H9 (cell line): ENCODE data around the gene TNPO2. TPM values are rescaled to one million over a fixed set of nuclear protein-coding genes. Genes with fewer than 3 reads are reported as not detected.
A peak's percentile ranks its signal among the peaks of the same experiment; 100 is the strongest.

Experiments
- DNase-seq: peaks from one replicate; pipeline ENCODE4 v3.0.0-alpha.2; 2017
- H2AFZ ChIP-seq: one replicate; pipeline ENCODE4 v1.6.1; 2013; ENCODE audit warnings: mild to moderate bottlenecking, low read length, control low read depth, moderate library complexity
- H2AK5ac ChIP-seq: 2 replicates; pipeline ENCODE4 v1.6.1; 2013; ENCODE audit warnings: low read length, control low read depth, mixed read lengths; ENCODE audit not compliant: insufficient read length
- H2BK120ac ChIP-seq: one replicate; pipeline ENCODE4 v1.6.1; 2013; ENCODE audit warnings: low read depth, mild to moderate bottlenecking, low read length, control low read depth, inconsistent platforms; ENCODE audit not compliant: poor library complexity, severe bottlenecking
- H2BK12ac ChIP-seq: 2 replicates; pipeline ENCODE4 v1.6.1; 2013; ENCODE audit warnings: low read length, control low read depth, mixed read lengths, low read depth; ENCODE audit not compliant: insufficient read length
- H2BK15ac ChIP-seq: 2 replicates; pipeline ENCODE4 v1.6.1; 2013; ENCODE audit warnings: low read depth, low read length, control low read depth
- H2BK20ac ChIP-seq: one replicate; pipeline ENCODE4 v1.6.1; 2013; ENCODE audit warnings: low read depth, mild to moderate bottlenecking, low read length, control low read depth, inconsistent platforms; ENCODE audit not compliant: poor library complexity, severe bottlenecking
- H2BK5ac ChIP-seq: 2 replicates; pipeline ENCODE4 v1.6.1; 2013; ENCODE audit warnings: low read length, control low read depth, mixed read lengths; ENCODE audit not compliant: insufficient read length
- H3K14ac ChIP-seq: 2 replicates; pipeline ENCODE4 v1.6.1; 2013; ENCODE audit warnings: low read length, control low read depth; ENCODE audit not compliant: insufficient read depth
- H3K18ac ChIP-seq: 2 replicates; pipeline ENCODE4 v1.6.1; 2013; ENCODE audit warnings: low read depth, mild to moderate bottlenecking, mixed read lengths, low read length, control low read depth; ENCODE audit not compliant: insufficient read length
- H3K23ac ChIP-seq: 2 replicates; pipeline ENCODE4 v1.6.1; 2013; ENCODE audit warnings: low read length, control low read depth, mixed read lengths, low read depth; ENCODE audit not compliant: insufficient read length
- H3K23me2 ChIP-seq: 2 replicates; pipeline ENCODE4 v1.6.1; 2013; ENCODE audit warnings: low read depth, mild to moderate bottlenecking, mixed read lengths, low read length, control low read depth; ENCODE audit not compliant: insufficient read length, poor library complexity, severe bottlenecking
- H3K27ac ChIP-seq: 2 replicates; pipeline ENCODE4 v1.5.1; 2013; ENCODE audit warnings: low read length, control low read depth, mixed read lengths, low read depth; ENCODE audit not compliant: insufficient read length
- H3K27me3 ChIP-seq: 2 replicates; pipeline ENCODE4 v1.6.1; 2013; ENCODE audit warnings: low read length, control low read depth, inconsistent platforms; ENCODE audit not compliant: insufficient read depth
- H3K4ac ChIP-seq: 2 replicates; pipeline ENCODE4 v1.6.1; 2013; ENCODE audit warnings: low read depth, mild to moderate bottlenecking, control low read depth, inconsistent platforms, low read length, moderate library complexity
- H3K4me1 ChIP-seq: 2 replicates; pipeline ENCODE4 v1.6.1; 2013; ENCODE audit warnings: low read length, control low read depth, inconsistent platforms; ENCODE audit not compliant: insufficient read depth
- H3K4me2 ChIP-seq: 2 replicates; pipeline ENCODE4 v1.6.1; 2013; ENCODE audit warnings: low read length, control low read depth, mixed read lengths; ENCODE audit not compliant: insufficient read length, insufficient read depth
- H3K56ac ChIP-seq: 2 replicates; pipeline ENCODE4 v1.6.1; 2013; ENCODE audit warnings: low read depth, mild to moderate bottlenecking, mixed read lengths, low read length, control low read depth; ENCODE audit not compliant: insufficient read length
- H3K79me1 ChIP-seq: 2 replicates; pipeline ENCODE4 v1.6.1; 2013; ENCODE audit warnings: low read depth, mild to moderate bottlenecking, moderate library complexity, low read length, control low read depth, inconsistent platforms; ENCODE audit not compliant: insufficient read depth, poor library complexity, severe bottlenecking
- H3K79me2 ChIP-seq: 2 replicates; pipeline ENCODE4 v1.6.1; 2013; ENCODE audit warnings: low read length, control low read depth, inconsistent platforms; ENCODE audit not compliant: insufficient read depth
- H3K9ac ChIP-seq: 2 replicates; pipeline ENCODE4 v1.6.1; 2013; ENCODE audit warnings: low read length, control low read depth, mixed read lengths; ENCODE audit not compliant: insufficient read length; ENCODE audit errors: extremely low read depth
- H3K9me3 ChIP-seq: one replicate; pipeline ENCODE4 v1.6.1; 2013; ENCODE audit warnings: low read depth, low read length, inconsistent platforms; ENCODE audit not compliant: control insufficient read depth
- H3T11ph ChIP-seq: one replicate; pipeline ENCODE4 v1.6.1; 2013; ENCODE audit warnings: mild to moderate bottlenecking, low read length, control low read depth, inconsistent platforms
- H4K20me1 ChIP-seq: one replicate; pipeline ENCODE4 v1.6.1; 2013; ENCODE audit not compliant: control insufficient read depth, insufficient read length, insufficient read depth
- H4K5ac ChIP-seq: 2 replicates; pipeline ENCODE4 v1.6.1; 2013; ENCODE audit warnings: low read depth, mild to moderate bottlenecking, mixed read lengths, low read length, control low read depth; ENCODE audit not compliant: insufficient read length
- H4K8ac ChIP-seq: replicated peaks from 2 replicates; pipeline ENCODE4 v1.6.1; 2013; ENCODE audit warnings: low read length, control low read depth, mixed read lengths, low read depth; ENCODE audit not compliant: insufficient read length
- H4K91ac ChIP-seq: 2 replicates; pipeline ENCODE4 v1.6.1; 2013; ENCODE audit warnings: low read depth, mild to moderate bottlenecking, moderate library complexity, mixed read lengths, low read length, control low read depth; ENCODE audit not compliant: insufficient read length
- H3K27ac Mint-ChIP-seq, 3 experiments: 2 replicates in 2 of 3; 3 replicates in 1 of 3; pipeline ENCODE4 v1.8.0; 2020 to 2021; ENCODE audit warnings: mixed read lengths in 3 of 3, mild to moderate bottlenecking in 1 of 3, moderate library complexity in 1 of 3
- H3K27me3 Mint-ChIP-seq: 2 replicates; pipeline ENCODE4 v1.8.0; 2021; ENCODE audit warnings: low read depth, mild to moderate bottlenecking, moderate library complexity, mixed read lengths
- H3K36me3 Mint-ChIP-seq, 3 experiments: 2 replicates in 2 of 3; 3 replicates in 1 of 3; pipeline ENCODE4 v1.8.0; 2020 to 2021; ENCODE audit warnings: low read depth in 3 of 3, mixed read lengths in 3 of 3; ENCODE audit not compliant: insufficient read depth in 1 of 3
- H3K4me1 Mint-ChIP-seq, 2 experiments: 2 replicates each; pipeline ENCODE4 v1.8.0; 2020; ENCODE audit warnings: mixed read lengths in 2 of 2
- H3K4me3 Mint-ChIP-seq, 2 experiments: 2 replicates in 1 of 2; 3 replicates in 1 of 2; pipeline ENCODE4 v1.8.0; 2020 to 2021; ENCODE audit warnings: mild to moderate bottlenecking in 2 of 2, mixed read lengths in 2 of 2, moderate library complexity in 1 of 2
- H3K9me3 Mint-ChIP-seq, 2 experiments: 2 replicates in 1 of 2; 3 replicates in 1 of 2; pipeline ENCODE4 v1.8.0; 2020; ENCODE audit warnings: mild to moderate bottlenecking in 2 of 2, mixed read lengths in 2 of 2, moderate library complexity in 1 of 2
- WGBS: extraction: QIAGEN DNeasy Blood & Tissue Kit; methylation state at CpG from one replicate; pipeline ENCODE4 v1.1.7; 2013; ENCODE audit warnings: missing lambda C conversion rate, low lambda C conversion rate, mixed read lengths; ENCODE audit not compliant: insufficient read length; ENCODE audit errors: extremely low coverage; 5-methylcytosine and 5-hydroxymethylcytosine counted together
- total RNA-seq: library from RNA; stranded (reverse); gene quantifications from 2 replicates; pipeline ENCODE4 v1.2.1, GENCODE V29; 2021
- TF ChIP-seq, protein P1 (sequence below): fragments of 200-600 bp; sonication (generic); conservative IDR thresholded peaks from 3 replicates; pipeline ENCODE4 v1.8.0; 2021; ENCODE audit warnings: antibody characterized with exemption, mild to moderate bottlenecking

Gene TNPO2
- total RNA-seq, 1 experiment from 2014 or later, result 159 TPM

- H3K36me3 Mint-ChIP-seq, result no peaks in the 10 kb centered on the region; a peak in 1 of 7 replicates
- Histone ChIP-seq H2BK5ac (no peak within 1 kb of the TSS), H3K18ac (no peak within 1 kb of the TSS), H2BK15ac (no peak within 1 kb of the TSS), H3K27me3 (no peaks in the 10 kb centered on the region), H3K23ac (no peak within 1 kb of the TSS), H3K9ac (no peak within 1 kb of the TSS), H2AK5ac (no peak within 1 kb of the TSS), H4K5ac (no peak within 1 kb of the TSS), H4K8ac (peak within 1 kb of the TSS; percentile 50), H3K27ac (no peak within 1 kb of the TSS), H3T11ph (no peak within 1 kb of the TSS), H3K9me3 (no peaks in the 10 kb centered on the region), H4K20me1 (no peaks in the 10 kb centered on the region), H3K56ac (no peak within 1 kb of the TSS), H3K79me1 (no peaks in the 10 kb centered on the region), H3K23me2 (no peaks in the 10 kb centered on the region), H3K79me2 (no peaks in the 10 kb centered on the region), H2BK12ac (no peak within 1 kb of the TSS), H2BK20ac (no peak within 1 kb of the TSS), H3K14ac (no peak within 1 kb of the TSS), H3K4me2 (no peak within 1 kb of the TSS), H2BK120ac (no peak within 1 kb of the TSS), H3K4me1 (no peaks in the 10 kb centered on the region), H4K91ac (no peak within 1 kb of the TSS), H2AFZ (no peak within 1 kb of the TSS), H3K4ac (no peak within 1 kb of the TSS)
- peaks cover 0 to 3% of the 10 kb centered on the region in 2 experiments; a peak in 1 of 4 replicates for H3K4me1 Mint-ChIP-seq
- peak within 1 kb of the TSS in 1 of 2 experiments; percentile 13; a peak in 1 of 5 replicates for H3K4me3 Mint-ChIP-seq
- no peaks in the 10 kb centered on the region for H3K9me3 Mint-ChIP-seq
- DNase-seq, result no peak
- TF ChIP-seq, protein P1, sequence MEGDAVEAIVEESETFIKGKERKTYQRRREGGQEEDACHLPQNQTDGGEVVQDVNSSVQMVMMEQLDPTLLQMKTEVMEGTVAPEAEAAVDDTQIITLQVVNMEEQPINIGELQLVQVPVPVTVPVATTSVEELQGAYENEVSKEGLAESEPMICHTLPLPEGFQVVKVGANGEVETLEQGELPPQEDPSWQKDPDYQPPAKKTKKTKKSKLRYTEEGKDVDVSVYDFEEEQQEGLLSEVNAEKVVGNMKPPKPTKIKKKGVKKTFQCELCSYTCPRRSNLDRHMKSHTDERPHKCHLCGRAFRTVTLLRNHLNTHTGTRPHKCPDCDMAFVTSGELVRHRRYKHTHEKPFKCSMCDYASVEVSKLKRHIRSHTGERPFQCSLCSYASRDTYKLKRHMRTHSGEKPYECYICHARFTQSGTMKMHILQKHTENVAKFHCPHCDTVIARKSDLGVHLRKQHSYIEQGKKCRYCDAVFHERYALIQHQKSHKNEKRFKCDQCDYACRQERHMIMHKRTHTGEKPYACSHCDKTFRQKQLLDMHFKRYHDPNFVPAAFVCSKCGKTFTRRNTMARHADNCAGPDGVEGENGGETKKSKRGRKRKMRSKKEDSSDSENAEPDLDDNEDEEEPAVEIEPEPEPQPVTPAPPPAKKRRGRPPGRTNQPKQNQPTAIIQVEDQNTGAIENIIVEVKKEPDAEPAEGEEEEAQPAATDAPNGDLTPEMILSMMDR, result no peak
- no CpG with 5 or more reads among the region's 9 CpGs for WGBS
- H3K27me3 Mint-ChIP-seq, result no peaks in the 10 kb centered on the region; the same call in 1 of the 2 replicates
- peak within 1 kb of the TSS in 1 of 3 experiments; percentile 74; a peak in 1 of 7 replicates for H3K27ac Mint-ChIP-seq
Observed at GRCh38 chr19:12687496-12688196, 36.1 kb downstream of the TNPO2 start, which contains the start of gene GNG14. GNG14 (plus strand) TSS chr19:12687998; CDS start chr19:12688049, 51 bp downstream.
